ENCODE data around the gene COL9A3.

The COL9A3 gene

GRCh38 chr20:62824476-62825332, 7.9 kb downstream of the COL9A3 start:
- DNase-seq: peak; percentile 72

GRCh38 chr20:62825333-62825985, 8.6 kb downstream of the COL9A3 start:
- DNase-seq: no peak

- DNase-seq: no peak
Observed at GRCh38 chr20:62825986-62826645, 9.3 kb downstream of the COL9A3 start.

GRCh38 chr20:62826646-62827310, 9.9 kb downstream of the COL9A3 start:
- no peak for DNase-seq

- no peak for DNase-seq
Observed at GRCh38 chr20:62827311-62828038, 10.6 kb downstream of the COL9A3 start.

GRCh38 chr20:62828051-62828450, 11.2 kb downstream of the COL9A3 start:
- DNase-seq: no peak

- DNase-seq: no peak
Observed at GRCh38 chr20:62828511-62829230, 11.8 kb downstream of the COL9A3 start.

- DNase-seq: no peak
Observed at GRCh38 chr20:62829231-62830230, 12.7 kb downstream of the COL9A3 start.

GRCh38 chr20:62830251-62830650, 13.4 kb downstream of the COL9A3 start:
- DNase-seq: no peak

GRCh38 chr20:62830821-62831220, 14.0 kb downstream of the COL9A3 start:
- DNase-seq: no peak

GRCh38 chr20:62831361-62831788, 14.5 kb downstream of the COL9A3 start:
- DNase-seq: no peak

- DNase-seq: no peak
Observed at GRCh38 chr20:62831854-62832211, 15.0 kb downstream of the COL9A3 start.

GRCh38 chr20:62832212-62832922, 15.5 kb downstream of the COL9A3 start:
- peak; percentile 29 for DNase-seq

GRCh38 chr20:62832951-62833391, 16.1 kb downstream of the COL9A3 start:
- DNase-seq: no peak

GRCh38 chr20:62834967-62835730, 18.3 kb downstream of the COL9A3 start:
- DNase-seq: no peak

GRCh38 chr20:62835931-62836861, 19.3 kb downstream of the COL9A3 start:
- DNase-seq: no peak

- no peak for DNase-seq
Observed at GRCh38 chr20:62836967-62837490, 20.2 kb downstream of the COL9A3 start.

- no peak for DNase-seq
Observed at GRCh38 chr20:62837790-62838127, 20.9 kb downstream of the COL9A3 start.
